ENCODE results near the gene RNU7-1. TPM values are rescaled to one million over a fixed set of nuclear protein-coding genes. Genes with fewer than 3 reads are reported as not detected.

Gene RNU7-1
- total RNA-seq, 6 donors from 2014 or later = not detected

- TF ChIP-seq EP300 (IDR thresholded peaks at IDR 0.05) (no peak), CTCF (IDR thresholded peaks at IDR 0.05) (no peak), POLR2A (IDR thresholded peaks at IDR 0.05) (no peak), POLR2AphosphoS5 (IDR thresholded peaks at IDR 0.05) (no peak)
- ATAC-seq (ENCODE audit: low FRiP score in 2 of 2) = no peak
- Histone ChIP-seq H3K9me3 (no peaks in the 10 kb centered on the region), H3K27me3 (no peaks in the 10 kb centered on the region), H3K4me1 (peaks cover 59 to 79% (median 66%) of the 10 kb centered on the region in 4 donors), H3K27ac (peak overlapping the region in 2 of 4 donors; percentile 82 to 94), H3K36me3 (peaks cover 9 to 39% (median 25%) of the 10 kb centered on the region in 4 donors), H3K4me3 (no peak overlapping the region)
- 65 to 75% methylated on average over 1 of the region's 1 CpG for WGBS, 2 donors
- no peak for DNase-seq
These were observed 10.8 kb upstream of the RNU7-1 start for GRCh38 chr12:6932766-6933165.

- peaks cover 61 to 84% (median 74%) of the 10 kb centered on the region in 4 donors for H3K4me1 ChIP-seq
- ATAC-seq (ENCODE audit: low FRiP score in 2 of 2) (no peak), DNase-seq (no peak)
- H3K27me3 ChIP-seq = no peaks in the 10 kb centered on the region
- peak overlapping the region; percentile 22 to 94 (median 73) for H3K27ac ChIP-seq
- peaks cover 9 to 43% (median 28%) of the 10 kb centered on the region in 4 donors for H3K36me3 ChIP-seq
- TF ChIP-seq POLR2AphosphoS5 (IDR thresholded peaks at IDR 0.05) (peak; percentile 19 to 38), EP300 (IDR thresholded peaks at IDR 0.05) (no peak)
- H3K4me3 ChIP-seq = no peak overlapping the region
- 29 to 35% methylated on average over 8 of the region's 8 CpGs for WGBS, 2 donors
- H3K9me3 ChIP-seq = no peaks in the 10 kb centered on the region
These were observed 9.5 kb upstream of the RNU7-1 start for GRCh38 chr12:6934110-6934509.

DNA sequence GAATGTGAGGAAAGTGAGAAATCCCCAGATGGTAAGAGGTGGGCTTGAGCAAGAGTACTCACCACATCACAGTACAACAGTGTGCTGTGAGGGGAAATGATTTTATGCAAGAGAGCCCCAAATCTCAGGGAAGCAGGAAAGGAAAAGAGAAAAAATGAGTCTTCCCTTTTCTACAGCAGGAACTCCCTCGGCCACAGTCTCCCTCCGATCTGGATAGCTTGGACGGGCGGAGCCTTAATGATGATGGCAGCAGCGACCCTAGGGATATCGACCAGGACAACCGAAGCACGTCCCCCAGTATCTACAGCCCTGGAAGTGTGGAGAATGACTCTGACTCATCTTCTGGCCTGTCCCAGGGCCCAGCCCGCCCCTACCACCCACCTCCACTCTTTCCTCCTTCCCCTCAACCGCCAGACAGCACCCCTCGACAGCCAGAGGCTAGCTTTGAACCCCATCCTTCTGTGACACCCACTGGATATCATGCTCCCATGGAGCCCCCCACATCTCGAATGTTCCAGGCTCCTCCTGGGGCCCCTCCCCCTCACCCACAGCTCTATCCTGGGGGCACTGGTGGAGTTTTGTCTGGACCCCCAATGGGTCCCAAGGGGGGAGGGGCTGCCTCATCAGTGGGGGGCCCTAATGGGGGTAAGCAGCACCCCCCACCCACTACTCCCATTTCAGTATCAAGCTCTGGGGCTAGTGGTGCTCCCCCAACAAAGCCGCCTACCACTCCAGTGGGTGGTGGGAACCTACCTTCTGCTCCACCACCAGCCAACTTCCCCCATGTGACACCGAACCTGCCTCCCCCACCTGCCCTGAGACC, 8.0 kb upstream of the RNU7-1 start:
- no peak overlapping the region for H3K4me3 ChIP-seq
- no peaks in the 10 kb centered on the region for H3K9me3 ChIP-seq
- TF ChIP-seq POLR2A (IDR thresholded peaks at IDR 0.05) (no peak), CTCF (IDR thresholded peaks at IDR 0.05) (no peak), POLR2AphosphoS5 (IDR thresholded peaks at IDR 0.05) (no peak), EP300 (IDR thresholded peaks at IDR 0.05) (no peak)
- DNase-seq = no peak
- H3K27ac ChIP-seq = peak overlapping the region in 3 of 4 donors; percentile 5 to 94 (median 82)
- peaks cover 49 to 69% (median 60%) of the 10 kb centered on the region in 4 donors for H3K4me1 ChIP-seq
- no peak for ATAC-seq (ENCODE audit: low FRiP score in 2 of 2)
- peaks cover 9 to 55% (median 29%) of the 10 kb centered on the region in 4 donors for H3K36me3 ChIP-seq
- 74 to 76% methylated on average over 14 of the region's 14 CpGs for WGBS, 2 donors
- H3K27me3 ChIP-seq = no peaks in the 10 kb centered on the region

- DNase-seq (no peak), ATAC-seq (ENCODE audit: low FRiP score in 2 of 2) (no peak)
- Histone ChIP-seq H3K27ac (peak overlapping the region in 2 of 4 donors; percentile 94 to 96), H3K27me3 (no peaks in the 10 kb centered on the region), H3K4me3 (no peak overlapping the region), H3K4me1 (peaks cover 44 to 63% (median 58%) of the 10 kb centered on the region in 4 donors), H3K36me3 (peaks cover 9 to 61% (median 33%) of the 10 kb centered on the region in 4 donors), H3K9me3 (no peaks in the 10 kb centered on the region)
- WGBS, 2 donors = 78 to 90% methylated on average over 3 of the region's 3 CpGs
- no peak for TF ChIP-seq POLR2AphosphoS5 (IDR thresholded peaks at IDR 0.05)
- no peak for TF ChIP-seq CTCF (IDR thresholded peaks at IDR 0.05)
- TF ChIP-seq POLR2A (IDR thresholded peaks at IDR 0.05) = no peak
- TF ChIP-seq EP300 (IDR thresholded peaks at IDR 0.05) = no peak
These were observed 7.4 kb upstream of the RNU7-1 start for GRCh38 chr12:6936194-6936635.

DNA sequence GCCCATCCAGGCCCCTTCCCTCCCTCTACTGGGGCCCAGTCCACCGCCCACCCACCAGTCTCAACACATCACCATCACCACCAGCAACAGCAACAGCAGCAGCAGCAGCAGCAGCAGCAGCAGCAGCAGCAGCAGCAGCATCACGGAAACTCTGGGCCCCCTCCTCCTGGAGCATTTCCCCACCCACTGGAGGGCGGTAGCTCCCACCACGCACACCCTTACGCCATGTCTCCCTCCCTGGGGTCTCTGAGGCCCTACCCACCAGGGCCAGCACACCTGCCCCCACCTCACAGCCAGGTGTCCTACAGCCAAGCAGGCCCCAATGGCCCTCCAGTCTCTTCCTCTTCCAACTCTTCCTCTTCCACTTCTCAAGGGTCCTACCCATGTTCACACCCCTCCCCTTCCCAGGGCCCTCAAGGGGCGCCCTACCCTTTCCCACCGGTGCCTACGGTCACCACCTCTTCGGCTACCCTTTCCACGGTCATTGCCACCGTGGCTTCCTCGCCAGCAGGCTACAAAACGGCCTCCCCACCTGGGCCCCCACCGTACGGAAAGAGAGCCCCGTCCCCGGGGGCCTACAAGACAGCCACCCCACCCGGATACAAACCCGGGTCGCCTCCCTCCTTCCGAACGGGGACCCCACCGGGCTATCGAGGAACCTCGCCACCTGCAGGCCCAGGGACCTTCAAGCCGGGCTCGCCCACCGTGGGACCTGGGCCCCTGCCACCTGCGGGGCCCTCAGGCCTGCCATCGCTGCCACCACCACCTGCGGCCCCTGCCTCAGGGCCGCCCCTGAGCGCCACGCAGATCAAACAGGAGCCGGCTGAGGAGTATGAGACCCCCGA, 6.8 kb upstream of the RNU7-1 start:
- DNase-seq (peak in 1 of 2 donors; percentile 33), ATAC-seq (ENCODE audit: low FRiP score in 2 of 2) (peak in 1 of 2 donors; percentile 0)
- peaks cover 9 to 68% (median 39%) of the 10 kb centered on the region in 4 donors for H3K36me3 ChIP-seq
- peak overlapping the region; percentile 53 to 76 (median 67) for H3K4me3 ChIP-seq
- H3K4me1 ChIP-seq = peaks cover 44 to 63% (median 56%) of the 10 kb centered on the region in 4 donors
- TF ChIP-seq POLR2A (IDR thresholded peaks at IDR 0.05) (peak in 1 of 4 donors; percentile 5), EP300 (IDR thresholded peaks at IDR 0.05) (no peak)
- H3K9me3 ChIP-seq = no peaks in the 10 kb centered on the region
- 32 to 41% methylated on average over 13 to 35 of the region's 36 CpGs for WGBS, 2 donors
- H3K27me3 ChIP-seq = no peaks in the 10 kb centered on the region
- H3K27ac ChIP-seq = peak overlapping the region; percentile 82 to 96 (median 93)

Data from upper lobe of left lung (tissue), 6 donors.